HG02885 (cell line): ENCODE results near the gene FAM222B.
A peak's percentile ranks its signal among the peaks of the same experiment; 100 is the strongest.
"Not testable (repeated sequence)": the region's sequence is repeated elsewhere in the genome, so short reads cannot be mapped to it uniquely, and the experiment has no call there.

Experiments used
- ATAC-seq: cut with Tn5 transposase; IDR thresholded peaks from one replicate; pipeline ENCODE4 v1.9.1; 2021; ENCODE audit warnings: mild to moderate bottlenecking; ENCODE audit not compliant: unreplicated experiment, poor library complexity

The FAM222B gene

DNA sequence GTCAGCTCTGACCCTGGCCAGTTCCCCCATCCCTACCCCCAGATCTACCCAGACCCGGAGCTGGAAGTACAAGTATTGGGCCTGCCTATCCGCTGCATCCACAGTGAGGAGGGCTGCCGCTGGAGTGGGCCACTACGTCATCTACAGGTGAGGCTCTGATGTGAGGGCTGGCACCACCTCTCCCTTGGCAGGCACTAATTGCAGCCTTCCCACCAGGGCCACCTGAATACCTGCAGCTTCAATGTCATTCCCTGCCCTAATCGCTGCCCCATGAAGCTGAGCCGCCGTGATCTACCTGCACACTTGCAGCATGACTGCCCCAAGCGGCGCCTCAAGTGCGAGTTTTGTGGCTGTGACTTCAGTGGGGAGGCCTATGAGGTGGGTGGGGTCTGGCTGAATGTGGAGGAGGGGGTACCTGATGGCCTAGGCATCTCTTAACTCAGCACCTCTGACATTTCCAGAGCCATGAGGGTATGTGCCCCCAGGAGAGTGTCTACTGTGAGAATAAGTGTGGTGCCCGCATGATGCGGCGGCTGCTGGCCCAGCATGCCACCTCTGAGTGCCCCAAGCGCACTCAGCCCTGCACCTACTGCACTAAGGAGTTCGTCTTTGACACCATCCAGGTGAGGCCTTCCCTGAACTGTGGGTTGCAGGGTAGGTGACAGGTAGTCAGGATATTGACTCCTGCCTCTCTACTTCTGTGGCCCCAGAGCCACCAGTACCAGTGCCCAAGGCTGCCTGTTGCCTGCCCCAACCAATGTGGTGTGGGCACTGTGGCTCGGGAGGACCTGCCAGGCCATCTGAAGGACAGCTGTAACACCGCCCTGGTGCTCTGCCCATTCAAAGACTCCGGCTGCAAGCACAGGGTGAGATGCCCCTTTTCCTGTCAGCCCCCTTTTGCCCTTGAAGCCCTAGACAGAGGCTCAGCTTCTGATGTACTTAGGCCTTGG, 94.5 kb downstream of the FAM222B start:
- ATAC-seq = no peak

DNA sequence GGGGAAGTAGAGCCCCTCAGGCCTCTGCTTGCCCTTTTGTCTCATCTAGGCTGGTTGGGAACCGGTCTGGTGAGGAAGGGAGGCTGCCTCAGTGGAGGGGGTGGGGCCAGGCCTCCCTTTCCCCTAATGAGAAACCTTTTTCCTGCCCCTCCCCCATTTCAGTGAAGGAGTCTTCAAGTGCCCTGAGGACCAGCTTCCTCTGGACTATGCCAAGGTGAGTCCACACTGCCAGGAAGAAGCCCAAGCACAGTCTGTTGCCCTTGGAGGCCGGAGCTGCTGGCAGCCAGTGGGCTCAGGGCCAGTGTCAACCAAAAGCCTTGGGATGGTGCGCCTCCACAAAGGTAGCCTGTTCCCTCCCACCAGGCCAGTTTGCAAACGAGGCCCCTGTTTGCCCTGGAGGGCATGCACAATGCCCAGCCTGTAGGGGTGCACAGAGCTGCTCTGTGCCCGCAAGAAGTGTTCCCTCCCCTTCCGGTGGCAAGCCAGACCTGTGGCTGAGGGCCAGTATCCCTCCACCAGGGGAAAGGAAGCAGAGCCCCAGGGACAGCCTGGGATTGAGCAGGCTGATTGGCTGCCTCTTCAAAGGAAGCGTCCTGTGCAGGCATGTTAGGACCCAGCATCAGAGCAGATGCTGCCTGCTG, 95.4 kb downstream of the FAM222B start:
- ATAC-seq = no peak

DNA sequence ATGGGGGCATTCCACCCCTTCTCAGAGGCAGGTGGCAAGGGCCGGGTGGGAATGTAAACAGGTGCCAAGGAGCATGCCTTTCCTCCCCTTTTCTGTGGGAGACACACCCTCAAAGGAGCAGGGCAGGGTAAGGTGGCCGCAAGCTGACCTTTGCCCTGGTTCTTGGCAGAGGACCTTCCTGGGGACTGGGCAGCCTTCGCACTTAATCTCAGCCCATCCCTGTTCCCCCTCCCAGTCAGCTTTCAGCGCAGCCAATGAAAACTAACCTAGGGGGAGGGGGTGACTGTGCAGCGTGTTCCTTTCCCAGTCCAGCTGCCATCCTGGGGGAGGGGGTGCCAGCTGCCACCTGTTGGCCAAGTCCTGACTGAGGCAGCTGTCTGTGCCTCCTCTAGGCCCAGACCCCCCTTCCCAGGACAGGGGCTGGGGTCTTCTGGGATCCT, 96.0 kb downstream of the FAM222B start:
- no peak for ATAC-seq

DNA sequence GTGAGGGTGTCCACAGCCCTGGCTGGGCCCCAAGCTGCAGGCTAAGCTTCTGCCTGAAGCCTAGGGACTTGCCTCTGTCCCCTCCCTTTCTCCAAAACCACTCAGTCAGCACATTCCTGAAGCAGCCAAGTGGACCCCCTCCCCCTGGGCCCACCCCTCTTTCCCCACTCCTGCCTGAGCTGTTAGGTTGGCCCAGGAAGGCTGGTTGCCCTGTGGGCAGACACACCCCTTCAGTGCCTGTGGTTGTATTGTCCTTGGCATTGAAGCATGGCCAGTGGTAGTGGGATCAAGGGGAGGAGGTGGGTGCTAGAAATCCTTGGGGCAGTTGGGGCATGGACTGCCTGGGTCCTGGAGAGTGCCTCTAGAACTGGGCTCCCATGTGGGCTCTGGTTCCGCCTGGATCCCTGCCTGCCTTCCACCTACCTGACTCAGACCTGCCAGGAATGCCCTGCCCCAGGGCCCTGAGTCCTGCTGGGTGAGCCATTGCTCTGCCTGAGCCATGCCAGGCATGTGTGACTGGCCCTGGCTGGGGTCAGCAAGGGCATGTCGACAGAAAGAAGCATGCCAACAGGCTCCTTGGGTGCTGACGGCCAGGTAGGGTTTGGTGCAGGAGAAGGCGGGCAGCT, 96.7 kb downstream of the FAM222B start:
- ATAC-seq = no peak

DNA sequence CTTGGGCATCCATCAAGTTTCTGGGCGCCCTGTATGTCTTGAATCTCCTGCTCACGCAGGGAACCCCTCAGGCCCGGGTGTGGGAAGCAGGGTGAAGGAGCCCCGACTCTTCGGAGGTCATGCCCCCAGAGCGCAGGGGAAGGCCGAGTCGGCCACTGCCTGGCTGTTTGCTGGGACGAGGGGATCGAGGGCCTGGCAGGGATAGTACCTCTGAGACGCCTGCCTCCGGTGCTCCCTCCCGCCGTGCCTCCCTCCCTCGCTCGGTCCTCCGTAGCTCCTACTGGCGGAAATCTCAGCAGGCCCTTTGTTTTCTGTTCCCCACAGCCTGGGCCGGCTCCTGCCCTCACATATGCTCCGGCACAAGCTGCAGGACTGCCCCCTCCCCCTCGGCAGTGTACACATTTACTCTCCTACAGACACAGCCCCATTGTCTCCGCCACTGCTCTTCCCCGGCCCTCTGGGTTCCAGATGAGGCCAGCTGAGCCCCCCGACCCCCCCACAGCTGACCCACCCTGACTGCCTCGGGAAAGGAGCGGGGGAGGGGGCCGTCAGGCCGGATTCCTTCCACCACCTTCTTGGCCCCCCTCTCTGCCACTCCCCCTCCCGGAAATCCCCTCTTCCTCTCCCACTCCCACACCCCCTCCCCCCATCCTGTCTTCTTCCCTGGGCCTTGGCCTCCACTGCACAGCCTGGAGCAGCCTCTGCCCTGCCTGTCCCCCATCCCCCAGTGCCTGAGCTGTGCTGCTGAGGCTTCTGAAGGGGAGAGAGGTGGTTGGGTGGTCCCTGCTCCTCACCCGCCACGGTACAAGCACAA, 97.4 kb downstream of the FAM222B start:
- ATAC-seq = no peak

DNA sequence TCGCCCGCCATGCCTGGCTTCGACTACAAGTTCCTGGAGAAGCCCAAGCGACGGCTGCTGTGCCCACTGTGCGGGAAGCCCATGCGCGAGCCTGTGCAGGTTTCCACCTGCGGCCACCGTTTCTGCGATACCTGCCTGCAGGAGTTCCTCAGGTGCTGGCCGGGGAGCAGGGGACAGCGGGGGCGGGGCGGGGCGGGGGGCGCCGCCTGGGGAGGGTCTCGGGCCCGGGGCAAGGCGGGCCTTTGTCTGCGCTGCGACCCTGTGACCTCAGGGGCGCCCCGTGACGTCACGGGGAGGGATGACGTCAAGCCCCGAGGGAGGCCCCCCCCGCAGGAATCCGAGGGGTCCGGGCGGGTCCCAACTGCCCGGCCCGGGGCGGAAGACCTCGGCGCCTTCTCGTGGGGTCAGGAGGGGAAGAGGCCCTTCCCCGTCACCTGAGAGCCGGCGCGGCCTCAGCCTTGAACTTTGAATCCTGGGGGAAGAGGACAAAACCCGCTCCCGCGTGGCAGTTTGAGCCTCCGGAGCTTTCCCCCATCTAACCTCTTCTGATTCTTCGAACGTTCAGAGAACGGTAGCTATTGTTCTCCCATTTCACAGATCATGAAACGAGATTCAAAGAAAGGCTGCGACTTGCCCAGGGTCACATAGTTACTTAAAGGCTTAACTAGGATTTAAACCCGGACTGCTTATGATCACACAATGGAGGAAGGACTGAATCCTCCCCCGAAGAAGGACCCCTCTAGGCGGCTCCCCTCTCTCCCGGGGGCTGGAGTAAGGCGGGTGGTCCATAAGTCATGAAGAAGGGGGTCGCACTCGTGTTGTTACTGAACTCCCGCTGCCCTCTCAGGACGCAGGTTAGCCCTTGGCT, 98.3 kb downstream of the FAM222B start:
- peak; percentile 43 for ATAC-seq

DNA sequence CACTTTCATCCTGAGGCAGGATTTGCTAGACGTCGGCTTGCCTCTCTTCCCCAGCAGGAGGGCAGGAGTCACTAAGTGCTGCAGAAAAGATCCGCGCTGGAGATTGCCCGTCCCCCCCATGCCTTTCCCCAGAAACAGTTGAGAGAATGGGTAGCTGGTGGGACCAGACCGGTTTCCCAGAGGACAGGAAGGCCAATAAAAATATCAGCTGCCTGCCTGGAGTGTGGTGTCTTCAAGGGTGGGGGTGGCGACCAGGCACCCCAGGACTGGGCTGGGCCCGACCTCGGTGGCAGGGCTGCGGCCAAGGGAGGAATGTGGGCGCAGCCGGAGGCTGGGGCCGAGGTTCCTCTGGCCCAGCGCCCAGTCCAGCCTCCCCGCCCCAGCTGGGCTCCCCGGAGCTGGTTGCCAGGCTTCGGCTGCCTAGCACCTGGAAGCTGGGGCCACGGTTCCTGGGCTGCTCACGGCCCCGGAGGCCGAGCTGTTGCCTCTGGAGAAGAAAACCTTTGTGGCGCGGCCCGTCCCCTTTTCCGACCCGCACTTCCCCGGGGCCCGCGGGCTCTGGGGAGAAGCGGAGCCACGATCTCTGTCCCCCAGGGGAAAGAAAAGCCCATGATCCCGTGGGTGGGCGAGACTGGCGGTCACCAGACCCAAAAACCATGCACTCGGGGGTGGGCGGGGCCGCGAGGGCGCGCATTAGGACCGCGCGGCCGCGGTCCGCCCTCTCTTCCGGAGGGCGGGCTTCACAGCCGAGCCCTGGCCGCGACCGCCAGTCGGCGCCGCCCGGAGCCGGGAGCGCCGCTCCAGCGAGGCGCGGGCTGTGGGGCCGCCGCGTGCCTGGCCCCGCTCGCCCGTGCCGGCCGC, 99.1 kb downstream of the FAM222B start, which contains the start of gene TRAF4:
TSS of gene TRAF4 (plus strand) at position 769 of the 861 bp plus-strand sequence. CDS start 102 bp downstream, outside the sequence.
- peak; percentile 80 for ATAC-seq

DNA sequence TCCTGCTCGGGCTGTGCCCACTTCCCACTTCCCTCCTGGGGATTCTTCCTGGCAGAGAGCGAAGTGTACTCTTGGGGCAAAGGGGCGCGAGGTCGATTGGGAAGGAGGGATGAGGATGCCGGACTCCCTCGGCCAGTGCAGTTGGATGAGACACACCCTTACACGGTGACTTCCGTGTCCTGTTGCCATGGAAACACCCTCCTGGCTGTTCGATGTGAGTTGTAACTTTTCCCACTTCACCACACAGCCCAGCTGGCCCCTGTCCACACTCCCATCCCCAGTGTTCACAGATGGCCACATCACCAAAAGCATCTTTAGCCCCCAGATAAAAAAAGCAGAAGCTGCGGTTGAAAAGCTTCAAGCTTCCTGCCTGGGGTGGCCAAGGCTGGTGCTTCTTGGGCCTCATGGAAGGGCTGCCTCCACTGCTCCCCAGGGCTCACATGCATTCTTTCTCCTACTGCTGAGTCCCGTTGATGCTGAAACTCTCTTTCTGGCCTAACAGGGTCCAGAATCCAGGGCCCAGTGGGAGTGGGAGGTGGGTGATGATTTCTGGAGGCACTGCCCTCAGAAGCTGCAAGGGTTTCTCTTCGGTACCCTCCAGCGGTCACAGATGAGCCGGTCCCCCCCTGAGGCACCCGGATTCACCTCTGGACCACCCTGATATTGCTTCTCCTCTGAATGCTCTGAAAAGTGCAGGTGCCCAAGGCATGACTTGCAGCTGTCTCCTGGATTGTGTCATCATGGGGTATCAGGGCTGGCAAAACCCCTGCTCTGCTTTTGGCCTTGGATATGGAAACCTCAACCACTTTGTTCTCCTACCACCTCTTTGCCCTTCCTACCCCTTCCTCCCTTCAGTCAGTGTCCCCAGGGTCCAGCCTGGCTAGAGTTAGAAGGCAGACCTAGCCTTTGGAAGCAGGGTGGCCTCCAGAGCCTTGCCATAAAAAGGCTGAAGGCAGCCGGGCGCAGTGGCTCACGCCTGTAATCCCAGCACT, 100.9 kb downstream of the FAM222B start:
- no peak for ATAC-seq

DNA sequence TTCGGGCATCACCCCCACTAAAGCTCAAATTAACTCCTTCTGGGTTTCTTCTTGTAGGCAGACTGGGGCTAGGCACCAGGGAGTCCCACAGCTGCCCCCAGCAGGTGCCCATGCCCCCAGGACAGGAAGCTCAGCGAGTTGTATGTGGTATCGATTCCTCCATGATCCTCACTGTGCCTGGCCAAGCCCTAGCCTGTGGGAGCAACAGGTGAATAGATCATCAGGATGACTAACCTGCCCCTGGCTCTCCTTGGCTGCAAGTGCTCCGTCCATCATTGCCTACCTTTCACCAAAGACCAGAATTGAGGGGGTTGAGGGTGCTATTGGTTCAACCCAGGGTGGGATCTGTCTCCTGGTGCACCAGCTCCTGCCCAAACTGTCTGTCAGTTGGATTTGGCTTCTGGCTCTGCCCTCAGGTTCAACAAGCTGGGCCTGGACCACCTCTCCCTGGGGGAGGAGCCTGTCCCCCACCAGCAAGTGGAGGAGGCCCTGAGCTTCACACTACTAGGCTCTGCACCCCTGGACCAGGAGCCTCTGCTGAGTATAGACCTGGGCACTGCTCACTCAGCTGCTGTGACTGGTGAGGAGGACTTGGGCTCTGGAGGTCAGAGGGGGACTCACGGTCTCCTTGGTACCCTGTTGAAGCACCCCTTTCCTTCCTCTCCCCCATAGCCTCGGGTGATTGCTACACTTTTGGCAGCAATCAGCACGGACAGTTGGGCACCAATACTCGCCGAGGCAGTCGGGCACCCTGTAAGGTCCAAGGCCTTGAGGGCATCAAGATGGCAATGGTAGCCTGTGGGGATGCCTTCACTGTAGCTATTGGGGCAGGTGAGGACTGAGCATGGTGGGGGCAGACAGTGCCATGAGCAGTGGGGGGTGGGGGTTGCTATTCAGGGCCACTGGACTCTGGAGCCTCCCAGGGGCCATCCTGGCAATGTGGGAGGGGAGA, 101.9 kb downstream of the FAM222B start:
- ATAC-seq = no peak

DNA sequence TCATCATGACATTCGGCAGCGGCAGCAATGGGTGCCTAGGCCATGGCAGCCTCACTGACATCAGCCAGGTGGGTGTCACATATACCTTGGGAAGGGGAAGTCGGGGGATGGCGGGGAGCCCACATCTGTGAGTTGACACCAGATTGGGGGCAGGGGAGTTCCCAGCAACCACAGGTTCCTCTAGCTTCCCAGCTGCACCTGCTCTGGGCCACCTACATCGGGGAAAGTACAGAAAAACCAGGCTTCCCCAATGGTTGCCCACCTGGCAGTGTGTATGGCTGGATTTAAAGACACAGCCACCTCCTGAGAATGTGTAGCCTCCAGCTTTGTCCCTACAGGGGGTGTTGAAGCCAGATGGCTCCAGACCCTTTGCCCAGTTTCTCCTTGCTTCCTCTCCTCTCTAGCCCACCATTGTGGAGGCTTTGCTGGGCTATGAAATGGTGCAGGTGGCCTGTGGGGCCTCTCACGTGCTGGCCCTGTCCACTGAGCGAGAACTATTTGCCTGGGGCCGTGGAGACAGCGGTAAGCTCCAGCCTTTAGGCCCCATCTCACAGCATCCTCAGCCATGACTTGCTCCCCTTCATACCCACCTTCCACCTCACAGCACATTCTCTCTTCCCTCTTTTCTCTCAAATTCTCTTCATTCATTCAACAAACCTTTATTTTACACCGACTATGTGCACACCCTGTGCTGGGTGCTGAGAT, 103.8 kb downstream of the FAM222B start:
- peak; percentile 25 for ATAC-seq

DNA sequence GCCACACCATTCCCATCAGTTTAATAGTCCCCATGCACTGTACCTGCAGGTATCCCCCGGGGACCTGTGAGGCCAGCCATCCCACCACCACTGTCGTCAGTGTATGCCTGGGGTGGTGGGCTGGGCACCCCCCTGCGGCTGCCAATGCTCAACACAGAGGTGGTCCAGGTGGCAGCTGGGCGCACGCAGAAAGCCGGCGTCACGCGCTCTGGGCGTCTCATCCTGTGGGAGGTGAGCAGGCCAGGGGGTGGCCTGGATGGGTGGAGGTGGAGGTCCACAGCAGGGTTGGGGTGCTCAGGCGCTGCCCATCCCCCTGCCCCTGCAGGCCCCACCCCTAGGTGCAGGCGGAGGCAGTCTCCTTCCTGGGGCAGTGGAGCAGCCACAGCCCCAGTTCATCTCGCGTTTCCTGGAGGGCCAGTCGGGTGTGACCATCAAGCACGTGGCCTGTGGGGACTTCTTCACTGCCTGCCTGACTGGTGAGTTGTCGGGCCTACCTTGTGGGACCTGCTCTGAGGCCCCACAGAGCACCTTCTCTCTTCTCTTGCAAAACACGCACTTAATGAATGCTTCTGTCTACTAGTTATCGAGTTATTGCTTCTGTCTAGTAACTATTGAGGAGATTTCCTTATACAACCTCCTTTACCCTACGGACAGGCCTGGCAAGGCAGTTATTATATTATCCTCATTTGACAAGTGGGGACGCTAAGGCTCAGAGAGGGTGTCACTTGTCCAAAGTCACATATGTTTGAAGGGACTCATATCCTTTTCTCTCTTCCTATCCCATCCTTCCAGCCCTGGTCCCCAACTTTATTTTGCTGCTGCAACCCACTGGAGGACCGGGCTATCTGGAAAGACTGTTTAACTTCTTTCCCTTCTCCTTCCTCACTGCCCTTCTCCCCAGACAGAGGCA, 104.6 kb downstream of the FAM222B start:
- ATAC-seq = peak; percentile 61

DNA sequence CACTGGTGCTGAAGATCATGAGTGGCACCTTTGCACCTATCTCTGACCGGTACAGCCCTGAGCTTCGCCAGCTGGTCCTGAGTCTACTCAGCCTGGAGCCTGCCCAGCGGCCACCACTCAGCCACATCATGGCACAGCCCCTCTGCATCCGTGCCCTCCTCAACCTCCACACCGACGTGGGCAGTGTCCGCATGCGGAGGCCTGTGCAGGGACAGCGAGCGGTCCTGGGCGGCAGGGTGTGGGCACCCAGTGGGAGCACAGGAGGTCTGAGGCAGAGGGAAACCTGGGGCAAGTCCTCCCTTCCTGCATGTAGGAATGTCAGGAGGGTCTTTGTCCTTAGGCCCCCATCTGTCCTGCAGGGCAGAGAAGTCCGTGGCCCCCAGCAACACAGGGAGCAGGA, 105.3 kb downstream of the FAM222B start:
- no peak for ATAC-seq

DNA sequence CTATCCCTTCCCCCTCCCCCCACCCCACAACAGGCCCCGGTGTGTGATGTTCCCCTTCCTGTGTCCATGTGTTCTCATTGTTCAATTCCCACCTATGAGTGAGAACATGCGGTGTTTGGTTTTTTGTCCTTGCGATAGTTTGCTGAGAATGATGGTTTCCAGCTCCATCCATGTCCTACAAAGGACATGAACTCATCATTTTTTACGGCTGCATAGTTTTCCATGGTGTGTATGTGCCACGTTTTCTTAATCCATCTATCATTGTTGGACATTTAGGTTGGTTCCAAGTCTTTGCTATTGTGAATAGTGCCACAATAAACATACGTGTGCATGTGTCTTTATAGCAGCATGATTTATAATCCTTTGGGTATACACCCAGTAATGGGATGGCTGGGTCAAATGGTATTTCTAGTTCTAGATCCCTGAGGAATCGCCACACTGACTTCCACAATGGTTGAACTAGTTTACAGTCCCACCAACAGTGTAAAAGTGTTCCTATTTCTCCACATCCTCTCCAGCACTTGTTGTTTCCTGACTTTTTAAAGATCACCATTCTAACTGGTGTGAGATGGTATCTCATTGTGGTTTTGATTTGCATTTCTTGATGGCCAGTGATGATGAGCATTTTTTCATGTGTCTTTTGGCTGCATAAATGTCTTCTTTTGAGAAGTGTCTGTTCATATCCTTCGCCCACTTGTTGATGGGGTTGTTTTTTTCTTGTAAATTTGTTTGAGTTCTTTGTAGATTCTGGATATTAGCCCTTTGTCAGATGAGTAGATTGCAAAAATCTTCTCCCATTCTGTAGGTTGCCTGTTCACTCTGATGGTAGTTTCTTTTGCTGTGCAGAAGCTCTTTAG, 106.4 kb downstream of the FAM222B start:
- ATAC-seq = not testable (repeated sequence)
